Activated CD4-positive, alpha-beta T cell treated with anti-CD3 and anti-CD28 coated beads, Interleukin-2, amount 50 U/mL, for 24 hours (primary cell): Measurements from ENCODE around the gene SAMSN1.

ENCODE experiments used
- DNase-seq, 2 donors: peaks; one replicate each; pipeline ENCODE4 v3.0.0-alpha.2; 2020; ENCODE audit warnings: low read depth in 1 of 2, low spot score in 1 of 2

Gene SAMSN1

GRCh38 chr21:14545906-14546480 lies at the start of gene SAMSN1:
SAMSN1 (minus strand) TSS chr21:14546315; CDS start chr21:14546261, 54 bp downstream.
- peak in 1 of 2 donors; percentile 69 for DNase-seq

- no peak for DNase-seq
Measured at GRCh38 chr21:14595449-14595848, 49.3 kb upstream of the SAMSN1 start.

GRCh38 chr21:14594967-14595366 lies 48.9 kb upstream of the SAMSN1 start:
- DNase-seq, result no peak

- DNase-seq, result no peak
Measured at GRCh38 chr21:14593230-14593629, 47.1 kb upstream of the SAMSN1 start.

- DNase-seq, result no peak
Measured at GRCh38 chr21:14592296-14593000, 46.3 kb upstream of the SAMSN1 start.

- DNase-seq, result no peak
Measured at GRCh38 chr21:14591882-14592281, 45.8 kb upstream of the SAMSN1 start.

- no peak for DNase-seq
Measured at GRCh38 chr21:14591377-14591776, 45.3 kb upstream of the SAMSN1 start.

GRCh38 chr21:14589855-14590563 lies 43.9 kb upstream of the SAMSN1 start:
- DNase-seq, result no peak

GRCh38 chr21:14587266-14587665 lies 41.2 kb upstream of the SAMSN1 start:
- no peak for DNase-seq

GRCh38 chr21:14585122-14585521 lies 39.0 kb upstream of the SAMSN1 start:
- DNase-seq, result no peak

- DNase-seq, result no peak
Measured at GRCh38 chr21:14584357-14585095, 38.4 kb upstream of the SAMSN1 start.

- DNase-seq, result no peak
Measured at GRCh38 chr21:14583629-14584255, 37.6 kb upstream of the SAMSN1 start.

- no peak for DNase-seq
Measured at GRCh38 chr21:14582934-14583628, 37.0 kb upstream of the SAMSN1 start.

- no peak for DNase-seq
Measured at GRCh38 chr21:14581902-14582457, 35.9 kb upstream of the SAMSN1 start.

- no peak for DNase-seq
Measured at GRCh38 chr21:14573244-14573643, 27.1 kb upstream of the SAMSN1 start.

- DNase-seq, result no peak
Measured at GRCh38 chr21:14572204-14572780, 26.2 kb upstream of the SAMSN1 start.

GRCh38 chr21:14569868-14570267 lies 23.8 kb upstream of the SAMSN1 start:
- DNase-seq, result no peak

- no peak for DNase-seq
Measured at GRCh38 chr21:14569026-14569621, 23.0 kb upstream of the SAMSN1 start.
